ENCODE data around the gene SH3GLB2. TPM values are rescaled to one million over a fixed set of nuclear protein-coding genes. Genes with fewer than 3 reads are reported as not detected.
A peak's percentile ranks its signal among the peaks of the same experiment; 100 is the strongest.
"Not testable (repeated sequence)": the region's sequence is repeated elsewhere in the genome, so short reads cannot be mapped to it uniquely, and the experiment has no call there.

SH3GLB2 gene
- total and polyA plus RNA-seq, 5 donors from 2014 or later: 18.2 to 77.8 (median 32.4) TPM

DNA sequence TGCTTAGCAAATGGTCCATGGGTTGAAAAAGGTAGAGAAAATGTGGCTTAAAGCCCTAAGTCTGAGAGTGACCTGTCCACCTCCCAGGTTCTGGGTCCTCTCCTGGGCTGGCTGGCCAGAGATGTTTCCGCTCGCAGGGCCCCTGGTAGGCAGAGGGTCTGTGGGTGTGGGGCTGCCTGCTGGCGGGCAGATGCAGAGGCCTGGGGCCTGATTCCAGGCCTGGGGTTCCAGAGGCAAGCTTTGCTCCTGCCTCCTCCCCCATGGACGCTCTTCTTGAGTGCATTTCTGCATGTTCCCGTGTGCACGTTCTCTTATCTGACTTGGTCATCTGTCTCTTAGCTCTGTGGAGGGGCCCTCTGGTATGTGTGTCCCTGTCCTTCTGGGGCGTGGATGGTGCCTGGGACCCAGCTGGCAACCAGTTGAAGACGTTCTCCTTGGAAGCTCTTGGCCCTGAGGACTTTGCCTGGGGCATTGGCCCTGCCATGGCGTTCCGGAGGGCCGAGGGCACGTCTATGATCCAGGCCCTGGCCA is 12.0 kb upstream of the SH3GLB2 start:
- Mint-ChIP-seq H3K27ac (peak overlapping the region in 2 of 3 donors; percentile 25 to 73), H3K36me3 (peaks cover 9% of the 10 kb centered on the region), H3K4me1 (peaks cover 8 to 39% (median 18%) of the 10 kb centered on the region in 4 donors), H3K27me3 (no peaks in the 10 kb centered on the region), H3K4me3 (peak overlapping the region in 2 of 4 donors; percentile 38 to 75), H3K9me3 (no peaks in the 10 kb centered on the region)
- no peaks in the 10 kb centered on the region for H3K27me3 ChIP-seq (ENCODE audit: control insufficient read depth, insufficient read depth, low read length)
- no peak for ATAC-seq (ENCODE audit: low read depth in 2 of 2)
- H3K4me1 ChIP-seq (ENCODE audit: control insufficient read depth, insufficient read depth, low read length, poor library complexity, severe bottlenecking): peaks cover 22% of the 10 kb centered on the region
- DNase-seq: no peak
- H3K27ac ChIP-seq (ENCODE audit: insufficient read depth, low read length, poor library complexity, severe bottlenecking): no peak overlapping the region
- peaks cover 25% of the 10 kb centered on the region for H3K36me3 ChIP-seq (ENCODE audit: control insufficient read depth, insufficient read depth, low read length)
- H3K9me3 ChIP-seq (ENCODE audit: control insufficient read depth in 2 of 2, low read length in 2 of 2): no peaks in the 10 kb centered on the region
- no peak overlapping the region for H3K4me3 ChIP-seq (ENCODE audit: low read depth, low read length)

DNA sequence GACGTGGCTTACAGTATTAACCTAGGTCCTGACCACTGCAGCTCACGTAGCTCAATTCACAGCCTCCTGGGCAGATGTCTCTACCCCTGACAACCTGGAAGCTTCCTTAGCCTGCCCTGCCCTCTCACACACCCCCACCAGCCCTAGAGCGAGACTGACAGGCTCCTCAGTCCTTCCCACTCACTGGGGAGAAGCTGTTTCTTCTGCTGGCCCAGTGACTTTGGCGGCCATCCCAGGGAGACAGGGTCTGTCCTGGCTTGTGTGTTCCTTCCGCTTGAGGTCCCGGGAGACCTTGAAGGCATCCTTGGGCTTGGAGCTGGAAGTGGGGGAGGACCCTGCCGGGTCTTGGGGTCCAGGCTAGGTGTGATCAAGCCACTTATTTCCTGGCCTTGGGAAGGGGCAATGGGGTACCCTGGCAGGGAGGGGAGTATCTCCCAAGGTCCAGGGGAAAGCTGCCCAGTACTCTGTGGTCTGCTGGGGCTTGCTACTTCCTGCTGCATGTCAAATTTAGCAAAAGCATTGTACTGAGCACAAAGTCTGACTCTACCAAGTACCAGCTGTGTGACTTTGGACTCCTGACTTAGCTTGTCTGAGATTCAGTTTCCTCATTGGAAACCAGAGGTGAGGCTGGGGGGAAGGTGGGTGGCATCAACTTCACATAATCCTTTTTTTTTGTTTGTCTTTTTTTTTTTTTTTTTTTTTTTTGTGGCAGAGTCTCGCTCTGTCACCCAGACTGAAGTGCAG is 10.2 kb upstream of the SH3GLB2 start:
- Mint-ChIP-seq H3K27ac (peak overlapping the region in 1 of 3 donors; percentile 55), H3K9me3 (no peaks in the 10 kb centered on the region), H3K36me3 (peaks cover 5% of the 10 kb centered on the region), H3K27me3 (no peaks in the 10 kb centered on the region), H3K4me3 (peak overlapping the region; percentile 72 to 99 (median 92)), H3K4me1 (peaks cover 4 to 39% (median 18%) of the 10 kb centered on the region in 4 donors)
- Histone ChIP-seq H3K27me3 (ENCODE audit: control insufficient read depth, insufficient read depth, low read length) (no peaks in the 10 kb centered on the region), H3K27ac (ENCODE audit: insufficient read depth, low read length, poor library complexity, severe bottlenecking) (no peak overlapping the region), H3K9me3 (ENCODE audit: control insufficient read depth in 2 of 2, low read length in 2 of 2) (no peaks in the 10 kb centered on the region), H3K4me3 (ENCODE audit: low read depth, low read length) (no peak overlapping the region), H3K4me1 (ENCODE audit: control insufficient read depth, insufficient read depth, low read length, poor library complexity, severe bottlenecking) (peaks cover 22% of the 10 kb centered on the region), H3K36me3 (ENCODE audit: control insufficient read depth, insufficient read depth, low read length) (peaks cover 21% of the 10 kb centered on the region)
- ATAC-seq (ENCODE audit: low read depth in 2 of 2) (no peak), DNase-seq (no peak)

DNA sequence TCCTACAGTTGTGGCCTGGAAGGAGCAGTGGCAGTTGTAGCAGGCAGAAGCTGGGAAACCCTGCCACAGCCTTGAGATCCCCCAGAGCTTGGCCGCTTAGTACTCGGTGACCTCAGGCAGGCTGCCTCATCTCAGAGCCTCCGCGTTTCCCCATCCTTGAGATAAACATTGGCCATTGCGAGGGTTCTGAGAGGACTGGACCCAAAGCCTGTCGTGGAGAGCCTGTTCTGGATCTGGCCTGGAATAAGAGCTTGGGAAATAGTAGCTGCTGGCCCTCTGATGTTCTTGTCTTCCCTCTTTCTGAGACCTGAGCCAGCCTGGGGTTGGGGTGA is 9.6 kb upstream of the SH3GLB2 start:
- Mint-ChIP-seq H3K4me1 (peaks cover 4 to 39% (median 18%) of the 10 kb centered on the region in 4 donors), H3K4me3 (peak overlapping the region in 3 of 4 donors; percentile 89 to 99 (median 95)), H3K27ac (no peak overlapping the region), H3K36me3 (peaks cover 5% of the 10 kb centered on the region), H3K9me3 (no peaks in the 10 kb centered on the region), H3K27me3 (no peaks in the 10 kb centered on the region)
- DNase-seq (no peak), ATAC-seq (ENCODE audit: low read depth in 2 of 2) (no peak)
- no peak overlapping the region for H3K27ac ChIP-seq (ENCODE audit: insufficient read depth, low read length, poor library complexity, severe bottlenecking)
- no peaks in the 10 kb centered on the region for H3K27me3 ChIP-seq (ENCODE audit: control insufficient read depth, insufficient read depth, low read length)
- H3K36me3 ChIP-seq (ENCODE audit: control insufficient read depth, insufficient read depth, low read length): peaks cover 18% of the 10 kb centered on the region
- H3K4me1 ChIP-seq (ENCODE audit: control insufficient read depth, insufficient read depth, low read length, poor library complexity, severe bottlenecking): peaks cover 22% of the 10 kb centered on the region
- H3K4me3 ChIP-seq (ENCODE audit: low read depth, low read length): peak overlapping the region; percentile 52
- no peaks in the 10 kb centered on the region for H3K9me3 ChIP-seq (ENCODE audit: control insufficient read depth in 2 of 2, low read length in 2 of 2)

DNA sequence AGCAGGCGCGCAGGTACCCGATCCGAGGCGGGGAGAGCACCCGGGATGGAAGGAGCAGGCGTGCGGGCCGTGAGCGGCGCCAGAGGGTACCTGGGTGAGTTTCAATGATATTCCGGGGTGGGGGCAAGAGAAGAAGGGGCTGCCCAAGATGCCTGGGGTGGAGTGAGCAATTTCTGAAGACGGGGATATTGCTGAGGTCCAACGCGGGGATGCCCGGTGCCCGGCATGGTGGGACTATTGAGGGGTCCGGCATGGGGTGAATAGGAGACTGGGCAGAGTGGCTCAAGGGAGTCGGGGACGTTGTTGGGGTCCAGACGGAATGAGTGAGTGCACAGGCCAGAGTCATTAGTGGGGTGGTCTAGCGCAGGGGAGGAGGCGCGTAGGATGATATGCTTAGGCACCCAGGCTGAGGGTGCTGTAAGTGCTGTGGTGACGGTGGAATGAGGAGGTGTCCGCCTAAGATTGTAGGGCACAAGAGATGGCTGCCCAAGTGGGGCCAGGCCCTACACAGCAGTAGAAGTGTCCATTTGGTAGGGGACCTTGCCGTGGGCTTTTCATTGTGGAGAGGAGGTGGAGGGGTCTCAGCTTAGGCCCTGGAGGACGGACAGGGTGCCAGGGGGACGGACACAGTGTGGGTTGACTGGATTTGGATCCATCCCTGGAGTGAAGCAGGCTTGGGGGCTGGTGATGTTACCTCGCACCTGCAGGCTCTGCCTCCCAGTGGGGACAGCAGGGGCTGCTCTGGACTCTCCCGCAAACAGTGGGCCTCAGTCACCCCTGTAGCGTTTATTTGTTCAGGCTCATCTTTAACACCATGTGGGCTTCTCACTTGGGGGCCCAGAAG is 9.0 kb upstream of the SH3GLB2 start:
- Mint-ChIP-seq H3K9me3 (no peaks in the 10 kb centered on the region), H3K36me3 (no peaks in the 10 kb centered on the region), H3K4me3 (peak overlapping the region; percentile 89 to 100 (median 97)), H3K4me1 (peaks cover 4 to 39% (median 18%) of the 10 kb centered on the region in 4 donors), H3K27me3 (no peaks in the 10 kb centered on the region), H3K27ac (peak overlapping the region; percentile 91 to 93 (median 92))
- no peak for ATAC-seq (ENCODE audit: low read depth in 2 of 2)
- no peaks in the 10 kb centered on the region for H3K27me3 ChIP-seq (ENCODE audit: control insufficient read depth, insufficient read depth, low read length)
- H3K9me3 ChIP-seq (ENCODE audit: control insufficient read depth in 2 of 2, low read length in 2 of 2): no peaks in the 10 kb centered on the region
- peak overlapping the region; percentile 52 for H3K4me3 ChIP-seq (ENCODE audit: low read depth, low read length)
- H3K4me1 ChIP-seq (ENCODE audit: control insufficient read depth, insufficient read depth, low read length, poor library complexity, severe bottlenecking): peaks cover 22% of the 10 kb centered on the region
- no peak for DNase-seq
- peak overlapping the region; percentile 60 for H3K27ac ChIP-seq (ENCODE audit: insufficient read depth, low read length, poor library complexity, severe bottlenecking)
- H3K36me3 ChIP-seq (ENCODE audit: control insufficient read depth, insufficient read depth, low read length): peaks cover 12% of the 10 kb centered on the region

DNA sequence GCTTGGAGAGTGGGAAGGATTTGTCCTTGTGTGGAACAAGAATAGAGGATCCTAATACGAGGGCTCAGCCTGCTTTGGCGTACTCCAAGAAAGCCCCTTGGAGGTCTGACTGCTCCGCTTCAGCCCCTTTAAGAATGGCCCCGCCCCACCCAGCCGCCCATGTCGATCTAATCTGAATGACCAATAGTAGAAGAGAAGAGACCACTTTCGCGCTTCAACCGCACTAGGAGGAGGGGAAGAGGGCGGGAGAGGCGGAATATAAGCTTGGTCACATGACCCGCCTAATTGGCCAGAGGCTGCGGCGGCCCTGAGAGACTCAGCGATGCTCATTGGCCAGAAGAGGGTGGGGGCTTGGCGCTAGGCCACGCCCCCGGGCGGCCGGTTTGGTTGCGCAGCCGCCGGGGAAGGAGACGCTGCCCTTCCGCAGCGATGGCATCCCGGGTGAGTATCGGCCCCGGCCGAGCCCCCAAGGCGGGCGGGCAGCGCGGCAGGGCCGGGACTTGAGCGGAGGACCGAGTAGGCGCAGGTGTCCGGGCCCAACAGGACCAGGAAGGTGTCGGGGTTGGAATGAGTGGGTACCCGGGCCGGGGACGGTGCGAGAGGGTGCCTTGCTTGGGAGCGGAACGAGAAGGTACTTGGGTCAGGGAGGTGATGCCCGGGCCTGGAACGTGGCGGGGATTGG is 8.3 kb upstream of the SH3GLB2 start, which contains the start of gene MIGA2:
Gene MIGA2, plus strand, starts transcription at position 386 of the 682 bp plus-strand sequence. CDS start 3,969 bp downstream, outside the sequence.
- peak; percentile 92 to 99 (median 94) for DNase-seq
- Histone ChIP-seq H3K27me3 (ENCODE audit: control insufficient read depth, insufficient read depth, low read length) (no peaks in the 10 kb centered on the region), H3K9me3 (ENCODE audit: control insufficient read depth in 2 of 2, low read length in 2 of 2) (no peaks in the 10 kb centered on the region), H3K36me3 (ENCODE audit: control insufficient read depth, insufficient read depth, low read length) (peaks cover 5% of the 10 kb centered on the region), H3K4me1 (ENCODE audit: control insufficient read depth, insufficient read depth, low read length, poor library complexity, severe bottlenecking) (peaks cover 22% of the 10 kb centered on the region), H3K27ac (ENCODE audit: insufficient read depth, low read length, poor library complexity, severe bottlenecking) (peak within 1 kb of the TSS; percentile 60), H3K4me3 (ENCODE audit: low read depth, low read length) (peak within 1 kb of the TSS; percentile 66)
- H3K4me3 Mint-ChIP-seq: peak within 1 kb of the TSS; percentile 89 to 100 (median 97)
- ATAC-seq (ENCODE audit: low read depth in 2 of 2): peak; percentile 98 to 99
- H3K27me3 Mint-ChIP-seq: no peaks in the 10 kb centered on the region
- peaks cover 4 to 39% (median 18%) of the 10 kb centered on the region in 4 donors for H3K4me1 Mint-ChIP-seq
- H3K9me3 Mint-ChIP-seq: no peaks in the 10 kb centered on the region
- peak within 1 kb of the TSS; percentile 91 to 93 (median 92) for H3K27ac Mint-ChIP-seq
- H3K36me3 Mint-ChIP-seq: no peaks in the 10 kb centered on the region

DNA sequence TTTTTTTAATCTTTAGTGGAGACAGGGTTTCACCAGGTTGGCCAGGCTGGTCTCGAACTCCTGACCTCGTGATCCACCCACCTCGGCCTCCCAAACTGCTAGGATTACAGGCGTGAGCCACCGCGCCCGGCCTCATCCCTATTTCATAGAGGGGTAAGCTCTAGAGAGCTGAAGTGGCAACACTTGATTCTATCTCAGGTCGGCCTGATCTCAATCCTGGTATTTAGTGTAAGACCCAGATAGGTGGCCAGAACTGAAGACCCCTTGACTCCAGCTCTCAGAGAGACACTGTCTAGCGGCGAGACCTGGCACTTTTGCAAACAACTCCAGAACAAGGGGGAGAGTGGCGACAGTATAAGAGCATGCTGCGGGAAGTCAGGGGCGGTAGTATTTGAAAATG is 7.7 kb upstream of the SH3GLB2 start:
- not testable (repeated sequence) for H3K9me3 ChIP-seq (ENCODE audit: control insufficient read depth in 2 of 2, low read length in 2 of 2); H3K36me3 ChIP-seq (ENCODE audit: control insufficient read depth, insufficient read depth, low read length); H3K9me3 Mint-ChIP-seq; DNase-seq; H3K27me3 Mint-ChIP-seq; H3K27me3 ChIP-seq (ENCODE audit: control insufficient read depth, insufficient read depth, low read length); H3K36me3 Mint-ChIP-seq; ATAC-seq (ENCODE audit: low read depth in 2 of 2)
- Mint-ChIP-seq H3K4me3 (peak overlapping the region; percentile 89 to 100 (median 97)), H3K4me1 (peaks cover 4 to 39% (median 18%) of the 10 kb centered on the region in 4 donors), H3K27ac (peak overlapping the region in 2 of 3 donors; percentile 92 to 93)
- H3K27ac ChIP-seq (ENCODE audit: insufficient read depth, low read length, poor library complexity, severe bottlenecking): peak overlapping the region; percentile 41
- peaks cover 22% of the 10 kb centered on the region for H3K4me1 ChIP-seq (ENCODE audit: control insufficient read depth, insufficient read depth, low read length, poor library complexity, severe bottlenecking)
- peak overlapping the region; percentile 66 for H3K4me3 ChIP-seq (ENCODE audit: low read depth, low read length)

DNA sequence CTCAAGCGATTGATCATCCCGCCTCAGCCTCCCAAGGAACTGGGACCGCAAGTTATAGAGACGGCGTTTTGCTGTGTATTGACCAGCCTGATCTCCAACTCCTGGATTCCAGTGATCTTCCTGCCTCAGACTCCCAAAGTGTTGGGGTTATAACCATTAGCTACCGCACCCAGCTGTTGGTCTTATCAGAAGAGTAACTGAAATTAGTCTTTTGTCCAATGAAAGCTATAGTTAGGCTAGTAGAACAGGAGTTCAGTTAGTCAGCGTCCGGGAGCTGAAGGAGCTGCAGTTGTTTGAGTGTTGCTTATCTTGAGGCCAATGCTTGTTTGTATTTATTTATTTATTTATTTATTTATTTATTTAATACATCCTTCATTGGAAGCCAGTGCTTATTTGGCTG is 5.1 kb upstream of the SH3GLB2 start:
- Mint-ChIP-seq H3K27me3 (no peaks in the 10 kb centered on the region), H3K4me1 (peaks cover 4 to 29% (median 19%) of the 10 kb centered on the region in 4 donors), H3K9me3 (no peaks in the 10 kb centered on the region), H3K27ac (no peak overlapping the region), H3K4me3 (no peak overlapping the region), H3K36me3 (no peaks in the 10 kb centered on the region)
- Histone ChIP-seq H3K27me3 (ENCODE audit: control insufficient read depth, insufficient read depth, low read length) (no peaks in the 10 kb centered on the region), H3K4me3 (ENCODE audit: low read depth, low read length) (no peak overlapping the region), H3K36me3 (ENCODE audit: control insufficient read depth, insufficient read depth, low read length) (no peaks in the 10 kb centered on the region), H3K4me1 (ENCODE audit: control insufficient read depth, insufficient read depth, low read length, poor library complexity, severe bottlenecking) (peaks cover 22% of the 10 kb centered on the region), H3K9me3 (ENCODE audit: control insufficient read depth in 2 of 2, low read length in 2 of 2) (no peaks in the 10 kb centered on the region), H3K27ac (ENCODE audit: insufficient read depth, low read length, poor library complexity, severe bottlenecking) (no peak overlapping the region)
- ATAC-seq (ENCODE audit: low read depth in 2 of 2): no peak
- no peak for DNase-seq
